ENCODE results near the gene BRPF1. TPM values are rescaled to one million over a fixed set of nuclear protein-coding genes. Genes with fewer than 3 reads are reported as not detected.
A peak's percentile ranks its signal among the peaks of the same experiment; 100 is the strongest.

The BRPF1 gene
- total and polyA plus RNA-seq, 2 experiments from 2014 or later = 9.3 to 10.7 TPM

- TF ChIP-seq EZH2phosphoT487 (IDR thresholded peaks at IDR 0.05; ENCODE audit: low read depth, severe bottlenecking, unreplicated experiment) (no peak), CTCF (IDR thresholded peaks at IDR 0.05; ENCODE audit: poor library complexity) (no peak), EZH2 (IDR thresholded peaks at IDR 0.05; ENCODE audit: borderline replicate concordance) (no peak)
These were observed 2.1 kb upstream of the BRPF1 start for GRCh38 chr3:9729419-9729818.

GRCh38 chr3:9730657-9731205, 804 bp upstream of the BRPF1 start:
- Histone ChIP-seq H4K20me1 (ENCODE audit: insufficient read depth, poor library complexity, severe bottlenecking) (peaks cover 15% of the 10 kb centered on the region), H2AFZ (peak overlapping the region; percentile 55), H3K9me2 (replicated peaks; ENCODE audit: insufficient read depth) (no peaks in the 10 kb centered on the region), H3K4me2 (peak overlapping the region; percentile 70), H3K9me3 (ENCODE audit: low read depth) (no peaks in the 10 kb centered on the region), H3K36me3 (replicated peaks; ENCODE audit: insufficient read depth, low read depth) (no peaks in the 10 kb centered on the region), H3K4me3 (peak overlapping the region; percentile 25), H3K4me1 (ENCODE audit: insufficient read depth) (peaks cover 12% of the 10 kb centered on the region), H3K27ac (peak overlapping the region; percentile 64), H3K27me3 (no peaks in the 10 kb centered on the region), H3K79me2 (peaks cover 35% of the 10 kb centered on the region)
- WGBS (ENCODE audit: low lambda C conversion rate, missing lambda C conversion rate) = 3% methylated on average over 10 of the region's 17 CpGs
- TF ChIP-seq CTCF (IDR thresholded peaks at IDR 0.05; ENCODE audit: poor library complexity) (no peak), EZH2 (IDR thresholded peaks at IDR 0.05; ENCODE audit: borderline replicate concordance) (no peak), EZH2phosphoT487 (IDR thresholded peaks at IDR 0.05; ENCODE audit: low read depth, severe bottlenecking, unreplicated experiment) (no peak)
- no peak for DNase-seq (ENCODE audit: low spot score)

More at GRCh38 chr3:9729419-9729818, 2.1 kb upstream of the BRPF1 start:
- Histone ChIP-seq H2AFZ (no peak overlapping the region), H3K36me3 (replicated peaks; ENCODE audit: insufficient read depth, low read depth) (no peaks in the 10 kb centered on the region), H3K79me2 (peaks cover 27% of the 10 kb centered on the region), H3K27me3 (no peaks in the 10 kb centered on the region), H3K4me3 (no peak overlapping the region), H3K9me2 (replicated peaks; ENCODE audit: insufficient read depth) (no peaks in the 10 kb centered on the region), H4K20me1 (ENCODE audit: insufficient read depth, poor library complexity, severe bottlenecking) (peaks cover 15% of the 10 kb centered on the region), H3K27ac (no peak overlapping the region), H3K4me1 (ENCODE audit: insufficient read depth) (peaks cover 12% of the 10 kb centered on the region), H3K9me3 (ENCODE audit: low read depth) (no peaks in the 10 kb centered on the region), H3K4me2 (no peak overlapping the region)
- WGBS (ENCODE audit: low lambda C conversion rate, missing lambda C conversion rate) = 90% methylated on average over 10 of the region's 10 CpGs
- DNase-seq (ENCODE audit: low spot score) = no peak

- TF ChIP-seq EZH2phosphoT487 (IDR thresholded peaks at IDR 0.05; ENCODE audit: low read depth, severe bottlenecking, unreplicated experiment) (no peak), CTCF (IDR thresholded peaks at IDR 0.05; ENCODE audit: poor library complexity) (no peak), EZH2 (IDR thresholded peaks at IDR 0.05; ENCODE audit: borderline replicate concordance) (no peak)
- peaks cover 12% of the 10 kb centered on the region for H3K4me1 ChIP-seq (ENCODE audit: insufficient read depth)
- WGBS (ENCODE audit: low lambda C conversion rate, missing lambda C conversion rate) = 7% methylated on average over 33 of the region's 41 CpGs
- H3K27ac ChIP-seq = peak overlapping the region; percentile 100
- no peaks in the 10 kb centered on the region for H3K27me3 ChIP-seq
- no peaks in the 10 kb centered on the region for H3K9me2 ChIP-seq (replicated peaks; ENCODE audit: insufficient read depth)
- peaks cover 15% of the 10 kb centered on the region for H4K20me1 ChIP-seq (ENCODE audit: insufficient read depth, poor library complexity, severe bottlenecking)
- peaks cover 39% of the 10 kb centered on the region for H3K79me2 ChIP-seq
- DNase-seq (ENCODE audit: low spot score) = peak; percentile 42
- H3K9me3 ChIP-seq (ENCODE audit: low read depth) = no peaks in the 10 kb centered on the region
- H3K36me3 ChIP-seq (replicated peaks; ENCODE audit: insufficient read depth, low read depth) = no peaks in the 10 kb centered on the region
- peak overlapping the region; percentile 92 for H2AFZ ChIP-seq
- peak overlapping the region; percentile 98 for H3K4me2 ChIP-seq
- peak overlapping the region; percentile 100 for H3K4me3 ChIP-seq
These were observed 675 bp downstream of the BRPF1 start for GRCh38 chr3:9732080-9732739.

Measured in hepatocyte (in vitro differentiated cells).